Left renal cortex interstitium (tissue), 4 donors: Measurements from ENCODE around the gene CLEC3B. TPM values are rescaled to one million over a fixed set of nuclear protein-coding genes. Genes with fewer than 3 reads are reported as not detected.
A peak's percentile ranks its signal among the peaks of the same experiment; 100 is the strongest.

Experiments used
- DNase-seq, 4 donors: peaks; one replicate each; pipeline ENCODE4 v3.0.0-alpha.2; 2013; ENCODE audit warnings: low read depth in 4 of 4, low spot score in 2 of 4, missing footprints in 1 of 4
- polyA plus RNA-seq, 4 donors: library from polyadenylated mRNA; unstranded; fragments of 120-200 nt; gene quantifications; one replicate each; pipeline ENCODE4 v1.2.1, GENCODE V29; 2013; ENCODE audit not compliant: insufficient read length in 4 of 4

Gene CLEC3B
- polyA plus RNA-seq, 4 donors = 21.1 to 44.0 (median 25.8) TPM

DNA sequence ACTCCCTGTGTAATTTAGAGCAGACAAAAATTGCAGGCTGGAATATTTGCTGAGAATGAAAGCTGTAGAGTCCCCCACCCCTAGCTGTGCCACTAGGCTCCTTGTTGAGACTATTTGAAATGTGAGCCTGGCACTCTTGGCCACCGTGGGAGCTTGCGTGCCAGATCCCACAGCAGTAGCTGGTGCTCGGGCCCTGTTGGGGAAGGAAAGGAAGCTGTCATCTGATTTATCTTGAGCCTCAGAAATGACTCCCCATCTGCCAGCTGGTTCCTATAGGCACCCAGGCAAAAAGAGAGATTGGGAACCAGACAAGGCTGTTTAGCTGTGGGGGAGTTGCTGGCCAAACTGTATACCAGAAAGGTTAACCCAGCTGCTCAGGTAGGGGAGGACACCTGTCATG, 23.4 kb upstream of the CLEC3B start:
- DNase-seq = no peak

DNA sequence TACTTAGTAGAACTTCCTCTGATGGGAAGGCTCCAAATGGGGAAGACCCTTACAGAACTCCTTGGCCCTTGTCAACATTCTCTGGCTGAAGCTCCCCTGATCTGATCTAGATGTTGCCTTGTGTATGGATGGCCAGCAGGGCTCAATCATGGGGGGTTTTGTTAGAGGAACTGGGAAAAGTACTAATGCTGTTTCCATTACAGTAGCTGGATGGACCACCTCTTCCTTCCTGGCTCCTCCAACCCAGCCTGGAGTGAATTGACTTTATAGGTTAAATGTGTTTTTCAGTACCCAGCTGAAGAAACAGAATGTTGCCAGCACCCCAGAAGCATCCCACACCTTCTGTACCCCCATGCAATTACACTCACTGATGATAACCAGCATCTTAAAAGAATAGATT, 22.7 kb upstream of the CLEC3B start:
- DNase-seq = no peak

GRCh38 chr3:45003859-45004258, 22.2 kb upstream of the CLEC3B start:
- DNase-seq = no peak

GRCh38 chr3:45007091-45007490, 19.0 kb upstream of the CLEC3B start:
- no peak for DNase-seq

- no peak for DNase-seq
These were observed 18.0 kb upstream of the CLEC3B start for GRCh38 chr3:45008117-45008516.

- DNase-seq = no peak
These were observed 16.2 kb upstream of the CLEC3B start for GRCh38 chr3:45009868-45010267.

GRCh38 chr3:45010811-45011333, 15.2 kb upstream of the CLEC3B start:
- no peak for DNase-seq

GRCh38 chr3:45011756-45012508, 14.2 kb upstream of the CLEC3B start:
- DNase-seq = peak in 1 of 4 donors; percentile 59

DNA sequence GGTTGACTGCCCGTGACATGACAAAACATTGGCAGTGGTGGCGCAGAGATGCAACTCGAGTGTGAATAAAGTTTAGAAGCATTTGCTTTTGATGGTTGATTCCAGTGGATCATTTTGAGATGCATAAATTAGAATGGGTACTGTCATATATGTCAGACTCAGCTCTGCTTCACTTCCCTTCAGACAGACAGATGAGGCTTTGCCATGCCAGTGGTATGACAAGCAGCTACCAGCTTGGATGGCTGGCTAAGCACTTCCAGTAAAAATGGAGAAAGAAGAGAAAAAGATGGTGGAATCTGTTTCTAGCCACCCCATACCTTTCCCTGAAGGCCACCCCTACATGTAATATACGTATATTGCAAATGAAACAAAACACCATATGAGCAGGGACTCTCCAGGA, 13.5 kb upstream of the CLEC3B start:
- no peak for DNase-seq

GRCh38 chr3:45016916-45017315, 9.2 kb upstream of the CLEC3B start:
- no peak for DNase-seq

GRCh38 chr3:45017821-45018220, 8.3 kb upstream of the CLEC3B start:
- no peak for DNase-seq

DNA sequence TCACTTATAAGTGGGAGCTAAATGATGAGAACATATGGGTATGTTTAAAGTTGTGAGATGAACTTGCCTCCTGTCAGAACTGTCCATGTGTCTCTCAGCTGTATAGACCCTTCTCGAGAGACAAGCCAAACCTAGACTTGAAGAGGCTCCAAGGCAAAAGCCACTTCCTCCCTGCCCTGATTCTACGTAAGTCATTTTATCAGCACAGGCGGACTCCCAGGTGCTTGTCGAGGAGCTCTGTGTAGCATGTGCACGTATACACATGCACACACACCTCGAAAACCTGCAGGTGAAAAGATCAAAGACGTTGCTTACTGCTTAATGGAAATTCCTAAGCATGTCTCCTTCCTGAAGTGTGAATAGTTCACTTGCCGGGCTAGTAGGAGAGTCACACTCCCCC, 5.6 kb upstream of the CLEC3B start:
- no peak for DNase-seq

DNA sequence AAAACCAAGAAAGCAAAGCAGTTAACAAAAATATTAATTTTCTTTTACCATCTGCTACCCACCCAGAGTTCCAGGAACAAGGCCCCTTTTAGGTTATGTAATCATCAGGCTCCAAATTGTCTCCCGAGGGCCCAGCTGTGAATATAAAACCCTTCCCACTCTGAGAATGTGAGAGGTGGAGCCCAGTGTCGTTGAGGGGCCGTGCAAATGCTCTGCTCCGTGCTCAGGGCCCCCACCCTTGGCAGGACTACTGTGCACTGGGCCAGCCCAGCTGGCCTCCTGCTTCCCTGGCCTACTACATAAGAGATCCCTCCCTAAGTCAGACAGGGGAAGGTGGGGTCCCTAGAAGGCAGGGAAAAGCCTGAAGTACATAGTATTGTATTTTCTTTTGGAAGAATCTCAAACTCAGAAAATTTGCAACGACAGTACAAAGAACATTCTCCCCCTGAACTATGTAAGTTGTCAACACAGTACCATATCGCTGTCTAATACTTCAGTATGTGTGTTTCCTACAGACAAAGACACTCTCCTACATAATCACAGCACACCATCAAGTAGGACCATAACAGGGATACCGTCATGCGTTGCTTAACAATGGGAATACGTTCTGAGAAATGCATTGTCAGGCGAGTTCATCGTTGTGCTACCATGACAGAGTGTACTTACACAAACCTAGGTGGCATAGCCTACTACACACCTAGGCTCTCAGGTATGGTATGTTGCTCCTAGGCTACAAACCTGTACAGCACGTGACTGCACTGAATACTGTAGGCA, 4.4 kb upstream of the CLEC3B start:
- no peak for DNase-seq

- no peak for DNase-seq
These were observed 2.4 kb upstream of the CLEC3B start for GRCh38 chr3:45023675-45024074.

- DNase-seq = no peak
These were observed 1.4 kb upstream of the CLEC3B start for GRCh38 chr3:45024542-45025255.

DNA sequence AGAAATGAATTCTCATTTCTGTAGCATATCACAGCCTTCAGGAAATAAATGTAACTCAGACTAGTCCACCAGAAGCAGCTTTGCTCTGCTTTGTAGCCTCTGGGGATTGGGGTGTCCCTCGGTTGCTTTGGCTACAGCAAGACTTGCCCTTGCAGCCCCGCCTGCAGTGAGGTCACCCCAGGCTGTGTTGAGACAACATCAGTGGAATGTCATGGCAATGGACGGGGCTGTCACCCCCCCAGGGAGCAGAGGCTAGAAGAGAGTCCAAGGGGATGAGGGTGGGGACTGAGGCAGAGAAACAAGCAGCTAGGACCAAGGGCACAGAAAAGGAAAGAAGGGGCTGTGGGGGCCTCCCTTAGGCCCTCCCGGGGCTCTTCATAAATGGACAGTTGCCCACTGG, 854 bp downstream of the CLEC3B start:
- DNase-seq = no peak

GRCh38 chr3:45027441-45027840, 1.3 kb downstream of the CLEC3B start:
- DNase-seq = no peak

- DNase-seq = no peak
These were observed 3.1 kb downstream of the CLEC3B start for GRCh38 chr3:45029216-45029615.

GRCh38 chr3:45029661-45030060, 3.6 kb downstream of the CLEC3B start:
- no peak for DNase-seq

DNA sequence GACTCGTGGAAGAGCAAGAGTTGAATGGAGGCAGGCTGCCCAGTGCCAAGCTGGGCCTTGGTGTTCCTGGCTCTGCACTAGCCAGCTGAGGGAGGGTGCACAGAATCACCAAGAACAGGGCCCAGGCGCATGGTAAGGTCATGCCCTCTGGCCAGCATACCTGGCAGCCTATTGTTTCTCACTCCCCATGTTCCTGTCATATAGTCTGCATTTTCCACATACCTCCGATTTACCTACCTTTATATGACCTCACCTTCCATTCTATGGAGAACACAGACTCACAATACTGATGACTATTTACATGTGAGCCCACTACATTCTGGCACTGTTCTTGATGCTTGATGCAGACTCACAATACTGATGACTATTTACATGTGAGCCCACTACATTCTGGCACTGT, 5.4 kb downstream of the CLEC3B start:
- no peak for DNase-seq

- DNase-seq = no peak
These were observed 6.0 kb downstream of the CLEC3B start for GRCh38 chr3:45032113-45032512.
